Measurements from ENCODE around the gene CRACR2B. TPM values are rescaled to one million over a fixed set of nuclear protein-coding genes. Genes with fewer than 3 reads are reported as not detected.

The CRACR2B gene
- total RNA-seq, 1 experiment from 2014 or later = 11.8 TPM

GRCh38 chr11:880447-880846 lies 52.7 kb downstream of the CRACR2B start:
- Histone ChIP-seq H2AFZ (ENCODE audit: low read depth, low read length, poor library complexity, severe bottlenecking) (no peak overlapping the region), H3K9me3 (ENCODE audit: control insufficient read depth in 1 of 2, insufficient read depth in 1 of 2, low read depth in 1 of 2, low read length in 2 of 2) (no peaks in the 10 kb centered on the region), H3K27me3 (ENCODE audit: insufficient read depth, low read length) (no peaks in the 10 kb centered on the region), H3K9ac (ENCODE audit: low read length) (no peak overlapping the region), H3K4me1 (ENCODE audit: control insufficient read depth in 1 of 2, insufficient read depth in 2 of 2, low read length in 2 of 2) (peaks cover 2 to 10% of the 10 kb centered on the region in 2 experiments; a peak in 2 of 4 replicates), H3K4me3 (replicated peaks in 1 of 2; ENCODE audit: low read depth in 1 of 2, low read length in 2 of 2) (no peak overlapping the region), H3K4me2 (ENCODE audit: low read length) (no peak overlapping the region), H3K27ac (ENCODE audit: low read depth, low read length) (no peak overlapping the region), H3K36me3 (ENCODE audit: control insufficient read depth in 1 of 2, insufficient read depth in 2 of 2, low read length in 2 of 2) (peaks cover 3 to 4% of the 10 kb centered on the region in 2 experiments; a peak in 2 of 4 replicates), H3K9me2 (ENCODE audit: insufficient read depth) (no peaks in the 10 kb centered on the region), H4K20me1 (ENCODE audit: insufficient read depth) (no peaks in the 10 kb centered on the region), H3K79me2 (ENCODE audit: insufficient read depth, low read length) (no peaks in the 10 kb centered on the region)
- RAD21 ChIA-PET (ENCODE audit: low non-redundant PET in 1 of 2, low total read pairs in 2 of 2, uncharacterized antibody in 2 of 2, unreplicated experiment in 2 of 2) = no interaction called here
- intact Hi-C loops (cut with micrococcal nuclease) = no loop called here
- TF ChIP-seq POLR2AphosphoS5 (IDR thresholded peaks at IDR 0.05; ENCODE audit: low read depth, low read length) = no peak
- no peak for TF ChIP-seq ATF3 (IDR thresholded peaks at IDR 0.05)
- peak in 2 of 3 experiments; percentile 7 to 26; a peak in 3 of 6 replicates for TF ChIP-seq CTCF (IDR thresholded peaks at IDR 0.05 in 2 of 3, conservative IDR thresholded peaks at IDR 0.05 in 1 of 3; ENCODE audit: borderline replicate concordance in 1 of 3, insufficient read depth in 1 of 3, low read depth in 2 of 3, low read length in 2 of 3)
- no peak for DNase-seq (ENCODE audit: low read depth, low spot score)
- no TSS peak for BruUV-seq (replicated peaks)
- CTCF ChIA-PET = no interaction called here
- POLR2A ChIA-PET = no interaction called here
- ATAC-seq = peak; percentile 22; the same call in 1 of the 2 replicates

Other genes starting within 250 kb of the CRACR2B start
- 15.2 TPM for gene IRF7, start 212.0 kb upstream of the CRACR2B start, total RNA-seq (2021; ENCODE audit: unreplicated experiment)
- gene CDHR5, start 203.0 kb upstream of the CRACR2B start, total RNA-seq (2021; ENCODE audit: unreplicated experiment) = not detected
- not detected for gene SCT, start 200.7 kb upstream of the CRACR2B start, total RNA-seq (2021; ENCODE audit: unreplicated experiment)
- 2.4 TPM for gene DRD4, start 190.7 kb upstream of the CRACR2B start, total RNA-seq (2021; ENCODE audit: unreplicated experiment)
- gene DEAF1, start 132.7 kb upstream of the CRACR2B start, total RNA-seq (2021; ENCODE audit: unreplicated experiment) = 33.9 TPM
- gene TMEM80, start 132.1 kb upstream of the CRACR2B start, total RNA-seq (2021; ENCODE audit: unreplicated experiment) = 18.4 TPM
- 157 TPM for gene EPS8L2, start 121.7 kb upstream of the CRACR2B start, total RNA-seq (2021; ENCODE audit: unreplicated experiment)
- gene TALDO1, start 80.5 kb upstream of the CRACR2B start, total RNA-seq (2021; ENCODE audit: unreplicated experiment) = 242 TPM
- gene GATD1, start 50.4 kb upstream of the CRACR2B start, total RNA-seq (2021; ENCODE audit: unreplicated experiment) = 88.7 TPM
- 0.27 TPM for gene CEND1, start 37.8 kb upstream of the CRACR2B start, total RNA-seq (2021; ENCODE audit: unreplicated experiment)
- 62.0 TPM for gene SLC25A22, start 29.6 kb upstream of the CRACR2B start, total RNA-seq (2021; ENCODE audit: unreplicated experiment)
- 41.5 TPM for gene PIDD1, start 22.7 kb upstream of the CRACR2B start, total RNA-seq (2021; ENCODE audit: unreplicated experiment)
- 3,615 TPM for gene RPLP2, start 18.0 kb upstream of the CRACR2B start, total RNA-seq (2021; ENCODE audit: unreplicated experiment)
- gene PNPLA2, start 9.0 kb upstream of the CRACR2B start, total RNA-seq (2021; ENCODE audit: unreplicated experiment) = 124 TPM
- gene CD151, start 5.0 kb downstream of the CRACR2B start, total RNA-seq (2021; ENCODE audit: unreplicated experiment) = 296 TPM
- 211 TPM for gene POLR2L, start 14.6 kb downstream of the CRACR2B start, total RNA-seq (2021; ENCODE audit: unreplicated experiment)
- gene TSPAN4, start 14.9 kb downstream of the CRACR2B start, total RNA-seq (2021; ENCODE audit: unreplicated experiment) = 50.3 TPM
- gene CHID1, start 82.9 kb downstream of the CRACR2B start, total RNA-seq (2021; ENCODE audit: unreplicated experiment) = 102 TPM
- 55.5 TPM for gene AP2A2, start 98.0 kb downstream of the CRACR2B start, total RNA-seq (2021; ENCODE audit: unreplicated experiment)
- 0.02 TPM for gene MUC6, start 208.8 kb downstream of the CRACR2B start, total RNA-seq (2021; ENCODE audit: unreplicated experiment)
- 0.47 TPM for gene MUC2, start 247.0 kb downstream of the CRACR2B start, total RNA-seq (2021; ENCODE audit: unreplicated experiment)

Data from HCT116 (cell line).